MM.1S (cell line): ENCODE results near the gene HM13.

Experiments used
- DNase-seq: peaks from one replicate; pipeline ENCODE4 v3.0.0-alpha.2; 2015
- H2AFZ ChIP-seq: fragments of 300-600 bp; sonication (generic); 2 replicates; pipeline ENCODE4 v1.6.0; 2016; ENCODE audit warnings: antibody characterized with exemption, low read length
- H3F3A ChIP-seq: fragments of 300-600 bp; sonication (generic); 2 replicates; pipeline ENCODE4 v1.6.1; 2016; ENCODE audit warnings: mild to moderate bottlenecking, antibody characterized with exemption, low read length, moderate library complexity, mixed read lengths; ENCODE audit not compliant: insufficient read depth
- H3K27ac ChIP-seq: fragments of 300-600 bp; sonication (generic); 2 replicates; pipeline ENCODE4 v1.5.1; 2016; ENCODE audit warnings: mild to moderate bottlenecking, low read length
- H3K27me3 ChIP-seq: fragments of 300-600 bp; sonication (generic); replicated peaks from 2 replicates; pipeline ENCODE4 v1.6.0; 2016; ENCODE audit warnings: low read length; ENCODE audit not compliant: insufficient read depth
- H3K36me3 ChIP-seq: fragments of 300-600 bp; sonication (generic); replicated peaks from 2 replicates; pipeline ENCODE4 v1.6.1; 2016; ENCODE audit warnings: mild to moderate bottlenecking, low read length, mixed read lengths; ENCODE audit not compliant: insufficient read depth
- H3K4me1 ChIP-seq: fragments of 300-600 bp; sonication (generic); 2 replicates; pipeline ENCODE4 v1.6.1; 2016; ENCODE audit warnings: low read length, mixed read lengths
- H3K4me2 ChIP-seq: fragments of 300-600 bp; sonication (generic); 2 replicates; pipeline ENCODE4 v1.6.0; 2016; ENCODE audit warnings: low read depth, low read length
- H3K4me3 ChIP-seq: fragments of 300-600 bp; sonication (generic); 2 replicates; pipeline ENCODE4 v1.5.1; 2016; ENCODE audit warnings: low read length, mixed read lengths
- H3K79me2 ChIP-seq: fragments of 300-600 bp; sonication (generic); 2 replicates; pipeline ENCODE4 v1.6.1; 2016; ENCODE audit warnings: mixed run types, low read length, mixed read lengths
- H3K9ac ChIP-seq: fragments of 300-600 bp; sonication (generic); 2 replicates; pipeline ENCODE4 v1.6.1; 2016; ENCODE audit warnings: low read length, mixed read lengths
- H3K9me2 ChIP-seq: fragments of 300-600 bp; sonication (generic); replicated peaks from 2 replicates; pipeline ENCODE4 v1.6.1; 2016; ENCODE audit warnings: mild to moderate bottlenecking, low read length, mixed read lengths; ENCODE audit not compliant: insufficient read depth
- H3K9me3 ChIP-seq: fragments of 300-600 bp; sonication (generic); replicated peaks from 2 replicates; pipeline ENCODE4 v1.6.1; 2016; ENCODE audit warnings: mild to moderate bottlenecking, low read length, mixed read lengths; ENCODE audit not compliant: insufficient read depth
- H4K20me1 ChIP-seq: fragments of 300-600 bp; sonication (generic); 2 replicates; pipeline ENCODE4 v1.6.1; 2016; ENCODE audit warnings: mild to moderate bottlenecking, low read length, moderate library complexity, mixed read lengths; ENCODE audit not compliant: insufficient read depth
- EZH2 ChIP-seq: fragments of 300-600 bp; sonication (generic); optimal IDR thresholded peaks from 2 replicates; pipeline ENCODE3; 2017; ENCODE audit warnings: low read depth, mild to moderate bottlenecking, antibody characterized with exemption, low read length, mixed read lengths
- EZH2phosphoT487 ChIP-seq: fragments of 300-600 bp; sonication (generic); IDR thresholded peaks from 2 replicates; pipeline ENCODE4 v1.6.1; 2018; ENCODE audit warnings: antibody characterized with exemption, low read length
- TF ChIP-seq, protein P1 (sequence below): fragments of 300-600 bp; sonication (generic); IDR thresholded peaks from 2 replicates; pipeline ENCODE4 v1.5.1; 2016; ENCODE audit warnings: antibody characterized with exemption, low read length, mixed read lengths

Gene HM13

DNA sequence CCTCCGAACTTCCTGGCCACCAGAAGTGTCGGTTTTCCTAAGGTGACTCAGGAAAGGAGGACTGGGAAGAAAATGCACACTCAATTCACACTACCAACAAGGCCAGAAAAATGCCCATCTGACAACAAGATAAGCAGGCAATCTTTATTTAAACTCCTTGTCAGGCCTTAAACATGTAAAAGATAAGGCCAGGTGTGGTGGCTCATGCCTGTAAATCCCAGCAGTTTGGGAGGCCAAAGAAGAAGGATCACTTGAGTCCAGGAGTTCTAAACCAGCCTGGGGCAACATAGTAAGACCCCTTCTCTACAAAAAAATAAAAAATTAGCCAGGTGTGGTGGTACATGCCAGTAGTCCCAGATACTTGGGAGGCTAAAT lies 83.2 kb downstream of the HM13 start:
- no peaks in the 10 kb centered on the region for H3K9me2 ChIP-seq
- no peak overlapping the region for H3K4me2 ChIP-seq
- H3K9me3 ChIP-seq, result no peaks in the 10 kb centered on the region
- H4K20me1 ChIP-seq, result no peaks in the 10 kb centered on the region
- no peak overlapping the region for H3K4me3 ChIP-seq
- H3K36me3 ChIP-seq, result no peaks in the 10 kb centered on the region
- H3K27ac ChIP-seq, result no peak overlapping the region
- no peak for DNase-seq
- TF ChIP-seq EZH2phosphoT487, result no peak
- TF ChIP-seq, protein P1, sequence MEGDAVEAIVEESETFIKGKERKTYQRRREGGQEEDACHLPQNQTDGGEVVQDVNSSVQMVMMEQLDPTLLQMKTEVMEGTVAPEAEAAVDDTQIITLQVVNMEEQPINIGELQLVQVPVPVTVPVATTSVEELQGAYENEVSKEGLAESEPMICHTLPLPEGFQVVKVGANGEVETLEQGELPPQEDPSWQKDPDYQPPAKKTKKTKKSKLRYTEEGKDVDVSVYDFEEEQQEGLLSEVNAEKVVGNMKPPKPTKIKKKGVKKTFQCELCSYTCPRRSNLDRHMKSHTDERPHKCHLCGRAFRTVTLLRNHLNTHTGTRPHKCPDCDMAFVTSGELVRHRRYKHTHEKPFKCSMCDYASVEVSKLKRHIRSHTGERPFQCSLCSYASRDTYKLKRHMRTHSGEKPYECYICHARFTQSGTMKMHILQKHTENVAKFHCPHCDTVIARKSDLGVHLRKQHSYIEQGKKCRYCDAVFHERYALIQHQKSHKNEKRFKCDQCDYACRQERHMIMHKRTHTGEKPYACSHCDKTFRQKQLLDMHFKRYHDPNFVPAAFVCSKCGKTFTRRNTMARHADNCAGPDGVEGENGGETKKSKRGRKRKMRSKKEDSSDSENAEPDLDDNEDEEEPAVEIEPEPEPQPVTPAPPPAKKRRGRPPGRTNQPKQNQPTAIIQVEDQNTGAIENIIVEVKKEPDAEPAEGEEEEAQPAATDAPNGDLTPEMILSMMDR, result no peak
- TF ChIP-seq EZH2, result no peak
- H3K79me2 ChIP-seq, result no peaks in the 10 kb centered on the region
- H3K27me3 ChIP-seq, result no peaks in the 10 kb centered on the region
- no peak overlapping the region for H3K9ac ChIP-seq
- no peaks in the 10 kb centered on the region for H3F3A ChIP-seq
- no peak overlapping the region for H2AFZ ChIP-seq
- no peaks in the 10 kb centered on the region for H3K4me1 ChIP-seq

DNA sequence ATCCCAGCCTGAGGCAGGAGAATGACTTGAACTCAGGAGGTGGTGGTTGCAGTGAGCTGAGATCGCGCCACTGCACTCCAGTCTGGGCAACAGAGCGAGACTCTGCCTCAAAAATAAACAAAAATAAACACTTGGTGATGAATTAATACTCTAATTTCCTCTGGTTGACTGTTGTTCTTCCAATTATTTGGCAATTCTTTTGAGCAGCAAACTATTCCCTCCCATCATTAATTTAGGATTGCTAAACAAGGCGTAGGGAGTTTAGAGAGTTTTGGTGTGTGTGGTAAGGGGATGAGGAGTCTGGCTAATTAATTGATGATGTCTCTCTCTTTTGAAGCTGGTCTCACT lies 88.2 kb downstream of the HM13 start:
- TF ChIP-seq, protein P1, result no peak
- TF ChIP-seq EZH2, result no peak
- no peak for TF ChIP-seq EZH2phosphoT487
- H3K79me2 ChIP-seq, result no peaks in the 10 kb centered on the region
- no peaks in the 10 kb centered on the region for H3K9me2 ChIP-seq
- H2AFZ ChIP-seq, result no peak overlapping the region
- no peak for DNase-seq
- 0 out of 2 replicates have a peak, but pooled peaks cover 2% of the 10 kb centered on the region for H3F3A ChIP-seq
- H4K20me1 ChIP-seq, result no peaks in the 10 kb centered on the region
- H3K27me3 ChIP-seq, result peaks cover 12% of the 10 kb centered on the region
- no peak overlapping the region for H3K4me2 ChIP-seq
- H3K9ac ChIP-seq, result no peak overlapping the region
- H3K36me3 ChIP-seq, result no peaks in the 10 kb centered on the region
- H3K4me1 ChIP-seq, result no peaks in the 10 kb centered on the region; the same call in 1 of the 2 replicates
- H3K9me3 ChIP-seq, result no peaks in the 10 kb centered on the region
- H3K27ac ChIP-seq, result no peak overlapping the region
- no peak overlapping the region for H3K4me3 ChIP-seq

DNA sequence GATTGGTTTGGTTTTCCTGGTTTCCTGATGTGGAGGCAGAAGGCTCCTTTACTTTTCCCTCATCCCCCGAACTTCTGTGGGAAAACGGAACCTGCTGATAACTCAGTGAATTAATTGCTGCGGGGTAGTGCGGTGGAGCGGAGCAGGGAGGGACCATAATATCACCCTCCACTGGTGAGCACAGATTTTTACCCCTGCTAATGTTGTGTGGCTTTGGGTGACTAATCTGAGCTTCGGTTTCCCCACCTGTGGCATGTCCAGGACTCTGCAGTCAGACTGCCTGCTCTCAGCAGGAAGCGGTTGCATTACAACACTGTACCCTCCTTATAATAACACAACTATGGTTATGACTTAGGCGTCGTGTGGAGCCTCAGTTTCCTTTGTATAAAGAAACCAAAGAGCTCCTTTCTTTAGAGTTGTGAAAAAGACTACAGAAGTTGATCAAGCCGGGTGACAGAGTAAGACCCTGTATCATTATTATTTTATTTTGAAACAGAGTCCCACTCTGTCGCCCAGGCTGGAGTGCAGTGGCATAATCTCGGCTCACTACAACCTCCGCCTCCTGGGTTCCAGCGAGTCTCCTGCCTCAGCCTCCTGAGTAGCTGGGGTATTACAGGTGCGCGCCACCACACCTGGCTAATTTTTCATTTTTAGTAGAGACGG lies 88.7 kb downstream of the HM13 start:
- peaks cover 12% of the 10 kb centered on the region for H3K27me3 ChIP-seq
- peak; percentile 47 for DNase-seq
- peak overlapping the region; percentile 7; the same call in 1 of the 2 replicates for H3K4me2 ChIP-seq
- H3K27ac ChIP-seq, result no peak overlapping the region
- no peaks in the 10 kb centered on the region for H3K9me2 ChIP-seq
- no peaks in the 10 kb centered on the region for H3K79me2 ChIP-seq
- TF ChIP-seq EZH2phosphoT487 (no peak), EZH2 (no peak)
- TF ChIP-seq, protein P1, result no peak
- no peaks in the 10 kb centered on the region for H3K9me3 ChIP-seq
- H3K9ac ChIP-seq, result no peak overlapping the region
- no peak overlapping the region for H2AFZ ChIP-seq
- H3K4me3 ChIP-seq, result no peak overlapping the region
- H3K36me3 ChIP-seq, result no peaks in the 10 kb centered on the region
- H4K20me1 ChIP-seq, result no peaks in the 10 kb centered on the region
- H3F3A ChIP-seq, result 0 out of 2 replicates have a peak, but pooled peaks cover 2% of the 10 kb centered on the region
- no peaks in the 10 kb centered on the region; the same call in 1 of the 2 replicates for H3K4me1 ChIP-seq
